ENCODE results near the gene UBE2L5.

The UBE2L5 gene

GRCh38 chr13:30443957-30444404 lies 21.7 kb downstream of the UBE2L5 start:
- TF ChIP-seq POU6F1 (CRISPR knock-in tag; IDR thresholded peaks at IDR 0.05; ENCODE audit: borderline replicate concordance, low read depth) = no peak
- no peak for ATAC-seq

GRCh38 chr13:30446126-30446500 lies 23.8 kb downstream of the UBE2L5 start:
- TF ChIP-seq TOX (CRISPR knock-in tag; IDR thresholded peaks at IDR 0.05; ENCODE audit: borderline replicate concordance) (no peak), ZFP3 (CRISPR knock-in tag; IDR thresholded peaks at IDR 0.05) (no peak), ARNTL (CRISPR knock-in tag; IDR thresholded peaks at IDR 0.05; ENCODE audit: borderline replicate concordance, low read depth) (no peak), ISL1 (CRISPR knock-in tag; IDR thresholded peaks at IDR 0.05) (no peak), OSR1 (CRISPR knock-in tag; IDR thresholded peaks at IDR 0.05) (no peak), ZC3H10 (CRISPR knock-in tag; IDR thresholded peaks at IDR 0.05) (no peak), TSHZ2 (CRISPR knock-in tag; IDR thresholded peaks at IDR 0.05) (no peak), ZNF565 (CRISPR knock-in tag; conservative IDR thresholded peaks at IDR 0.05; ENCODE audit: low read depth) (no peak), ZFP30 (CRISPR knock-in tag; IDR thresholded peaks at IDR 0.05) (no peak), RARB (CRISPR knock-in tag; IDR thresholded peaks at IDR 0.05) (no peak), CSRNP3 (CRISPR knock-in tag; IDR thresholded peaks at IDR 0.05) (no peak), SNAI2 (CRISPR knock-in tag; IDR thresholded peaks at IDR 0.05) (no peak)
- no peak for ATAC-seq

GRCh38 chr13:30448441-30448840 lies 26.1 kb downstream of the UBE2L5 start:
- no peak for TF ChIP-seq SNAI2 (CRISPR knock-in tag; IDR thresholded peaks at IDR 0.05)
- no peak for TF ChIP-seq OSR1 (CRISPR knock-in tag; IDR thresholded peaks at IDR 0.05)
- no peak for TF ChIP-seq GLIS3 (CRISPR knock-in tag; IDR thresholded peaks at IDR 0.05)
- no peak for TF ChIP-seq RARB (CRISPR knock-in tag; IDR thresholded peaks at IDR 0.05)
- no peak for TF ChIP-seq ZNF8 (CRISPR knock-in tag; IDR thresholded peaks at IDR 0.05)
- TF ChIP-seq BACH2 (CRISPR knock-in tag; IDR thresholded peaks at IDR 0.05; ENCODE audit: borderline replicate concordance) = no peak
- TF ChIP-seq PPARA (CRISPR knock-in tag; IDR thresholded peaks at IDR 0.05; ENCODE audit: borderline replicate concordance) = no peak
- no peak for TF ChIP-seq PATZ1 (CRISPR knock-in tag; IDR thresholded peaks at IDR 0.05; ENCODE audit: borderline replicate concordance)
- no peak for TF ChIP-seq ZFP30 (CRISPR knock-in tag; IDR thresholded peaks at IDR 0.05)
- TF ChIP-seq ZC3H10 (CRISPR knock-in tag; IDR thresholded peaks at IDR 0.05) = no peak
- no peak for TF ChIP-seq ZFP3 (CRISPR knock-in tag; IDR thresholded peaks at IDR 0.05)
- no peak for TF ChIP-seq TOX (CRISPR knock-in tag; IDR thresholded peaks at IDR 0.05; ENCODE audit: borderline replicate concordance)
- no peak for TF ChIP-seq TSHZ2 (CRISPR knock-in tag; IDR thresholded peaks at IDR 0.05)
- TF ChIP-seq TCF4 (CRISPR knock-in tag; IDR thresholded peaks at IDR 0.05; ENCODE audit: borderline replicate concordance) = no peak
- TF ChIP-seq ARNTL (CRISPR knock-in tag; IDR thresholded peaks at IDR 0.05; ENCODE audit: borderline replicate concordance, low read depth) = no peak

More at GRCh38 chr13:30448441-30448840, 26.1 kb downstream of the UBE2L5 start:
- no peak for ATAC-seq
